Caco-2 (cell line): ENCODE results near the gene PPP1R7. TPM values are rescaled to one million over a fixed set of nuclear protein-coding genes. Genes with fewer than 3 reads are reported as not detected.

ENCODE experiments used
- BruUV-seq: library from RNA; stranded (reverse); fragments of 400-500 nt; replicated peaks from 2 replicates; lab custom pipeline; 2021; lab: Mats Ljungman, UMichigan
- CTCF ChIA-PET: fragments of 300-600 bp; sonication (Branson Sonifier 250); formaldehyde crosslinking; loops from one replicate; lab custom pipeline; 2022; ENCODE audit warnings: antibody characterized with exemption; lab: Charles Lee
- POLR2A ChIA-PET: fragments of 300-600 bp; sonication (Branson Sonifier 250); formaldehyde crosslinking; loops from one replicate; lab custom pipeline; 2022; ENCODE audit warnings: antibody characterized with exemption; lab: Charles Lee
- DNase-seq, 2 experiments: peaks; one replicate each; pipeline versions ENCODE4 v3.0.0 to v3.0.0-alpha.2; 2020 to 2022
- H3K27me3 ChIP-seq: replicated peaks from 2 replicates; pipeline ENCODE4 v1.6.0; 2011; ENCODE audit warnings: low read length; ENCODE audit not compliant: control insufficient read depth, insufficient read depth
- H3K36me3 ChIP-seq: 2 replicates; pipeline ENCODE4 v1.5.1; 2011; ENCODE audit warnings: low read length; ENCODE audit not compliant: control insufficient read depth, insufficient read depth
- H3K4me1 ChIP-seq: fragments of 250-450 bp; sonication (Bioruptor Pico); 2 replicates; pipeline ENCODE4 v1.5.1; 2020; ENCODE audit warnings: mild to moderate bottlenecking
- H3K4me3 ChIP-seq: 2 replicates; pipeline ENCODE4 v1.5.1; 2011; ENCODE audit warnings: low read depth, mild to moderate bottlenecking, control low read depth, low read length
- H3K9me3 ChIP-seq: fragments of 250-450 bp; sonication (Bioruptor Pico); 2 replicates; pipeline ENCODE4 v1.5.1; 2020; ENCODE audit warnings: mild to moderate bottlenecking, moderate library complexity
- H3K27ac Mint-ChIP-seq: one replicate; pipeline ENCODE4 v1.8.0; 2022; ENCODE audit warnings: mixed read lengths; ENCODE audit not compliant: unreplicated experiment
- H3K27me3 Mint-ChIP-seq: one replicate; pipeline ENCODE4 v1.8.0; 2022; ENCODE audit warnings: mixed read lengths; ENCODE audit not compliant: insufficient read depth, unreplicated experiment
- H3K36me3 Mint-ChIP-seq: one replicate; pipeline ENCODE4 v1.8.0; 2022; ENCODE audit warnings: mild to moderate bottlenecking, mixed read lengths; ENCODE audit not compliant: insufficient read depth, unreplicated experiment
- H3K4me1 Mint-ChIP-seq: one replicate; pipeline ENCODE4 v1.8.0; 2022; ENCODE audit warnings: low read depth, mixed read lengths; ENCODE audit not compliant: unreplicated experiment
- H3K4me3 Mint-ChIP-seq: one replicate; pipeline ENCODE4 v1.8.0; 2022; ENCODE audit warnings: mild to moderate bottlenecking, moderate library complexity, mixed read lengths; ENCODE audit not compliant: unreplicated experiment
- H3K9me3 Mint-ChIP-seq: one replicate; pipeline ENCODE4 v1.8.0; 2022; ENCODE audit warnings: mixed read lengths; ENCODE audit not compliant: unreplicated experiment
- intact Hi-C: fragments of 100-400 bp; cut with micrococcal nuclease; formaldehyde crosslinking; loops from one replicate; pipeline ENCODE4 v1.10.0; 2022; ENCODE audit not compliant: unreplicated experiment
- total RNA-seq: library from RNA; stranded (reverse); gene quantifications from 2 replicates; pipeline ENCODE4 v1.2.3, GENCODE V29; 2022
- TF ChIP-seq, protein P1 (sequence below), 2 experiments: fragments of 200-600 bp in 1 of 2; IDR thresholded peaks; 1 replicate in 1 of 2; 2 replicates in 1 of 2; pipeline versions ENCODE4 v1.5.1 to v1.8.0; 2011 to 2022; ENCODE audit warnings: antibody characterized with exemption in 1 of 2, control low read depth in 1 of 2, inconsistent platforms in 1 of 2, low read depth in 1 of 2, low read length in 1 of 2, mild to moderate bottlenecking in 1 of 2, moderate library complexity in 1 of 2; ENCODE audit not compliant: insufficient read depth in 1 of 2, severe bottlenecking in 1 of 2, unreplicated experiment in 1 of 2

The PPP1R7 gene
- total RNA-seq, 1 experiment from 2014 or later = 32.5 TPM

DNA sequence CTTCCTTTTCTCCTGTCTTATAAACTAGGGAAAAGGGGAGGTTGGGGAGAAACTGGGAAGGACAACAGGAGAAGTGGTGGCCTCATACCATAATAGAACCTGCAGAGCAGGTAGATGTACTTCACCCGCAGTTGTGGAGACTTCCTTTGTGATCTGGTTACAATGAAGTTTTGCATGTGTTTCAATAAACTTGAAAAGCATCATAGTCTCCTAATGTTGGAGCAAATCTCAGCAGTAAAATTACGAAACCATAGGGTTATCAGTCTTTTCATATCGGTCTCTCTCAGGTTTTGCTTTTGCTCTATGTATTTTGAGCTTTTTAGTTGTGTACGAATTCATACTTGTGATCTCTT lies 68.7 kb downstream of the PPP1R7 start:
- H3K36me3 Mint-ChIP-seq = peaks cover 18% of the 10 kb centered on the region

DNA sequence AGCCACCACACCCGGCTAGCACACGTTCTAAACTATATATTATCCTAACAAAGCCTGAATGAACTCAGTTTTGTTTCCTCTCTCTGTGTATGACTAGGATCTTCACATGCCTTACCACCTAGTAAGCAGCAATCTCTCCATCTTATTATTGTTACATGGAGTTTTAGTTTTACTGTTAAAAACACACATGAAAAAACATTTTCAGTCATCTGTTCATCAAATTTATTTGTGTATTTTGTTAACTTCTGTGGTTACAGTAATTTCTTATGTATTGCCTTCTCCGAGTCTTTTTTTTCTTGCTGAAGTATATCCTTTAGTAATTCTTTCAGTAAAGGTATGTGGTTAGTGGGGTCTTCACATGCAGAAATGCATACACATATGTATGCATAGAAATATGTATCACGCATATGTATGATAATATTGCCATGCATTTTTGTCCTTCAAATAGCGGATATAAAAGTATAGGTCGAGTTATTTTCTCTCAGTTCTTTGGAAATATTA lies 69.6 kb downstream of the PPP1R7 start:
- ChIA-PET CTCF (no interaction called here), POLR2A (no interaction called here)
- intact Hi-C loops = loop anchor here (5.0 kb wide), 1 partner anchor 73 kb away; the partner anchor contains the start of gene PASK
- TF ChIP-seq, protein P1, sequence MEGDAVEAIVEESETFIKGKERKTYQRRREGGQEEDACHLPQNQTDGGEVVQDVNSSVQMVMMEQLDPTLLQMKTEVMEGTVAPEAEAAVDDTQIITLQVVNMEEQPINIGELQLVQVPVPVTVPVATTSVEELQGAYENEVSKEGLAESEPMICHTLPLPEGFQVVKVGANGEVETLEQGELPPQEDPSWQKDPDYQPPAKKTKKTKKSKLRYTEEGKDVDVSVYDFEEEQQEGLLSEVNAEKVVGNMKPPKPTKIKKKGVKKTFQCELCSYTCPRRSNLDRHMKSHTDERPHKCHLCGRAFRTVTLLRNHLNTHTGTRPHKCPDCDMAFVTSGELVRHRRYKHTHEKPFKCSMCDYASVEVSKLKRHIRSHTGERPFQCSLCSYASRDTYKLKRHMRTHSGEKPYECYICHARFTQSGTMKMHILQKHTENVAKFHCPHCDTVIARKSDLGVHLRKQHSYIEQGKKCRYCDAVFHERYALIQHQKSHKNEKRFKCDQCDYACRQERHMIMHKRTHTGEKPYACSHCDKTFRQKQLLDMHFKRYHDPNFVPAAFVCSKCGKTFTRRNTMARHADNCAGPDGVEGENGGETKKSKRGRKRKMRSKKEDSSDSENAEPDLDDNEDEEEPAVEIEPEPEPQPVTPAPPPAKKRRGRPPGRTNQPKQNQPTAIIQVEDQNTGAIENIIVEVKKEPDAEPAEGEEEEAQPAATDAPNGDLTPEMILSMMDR (IDR thresholded peaks at IDR 0.05; ENCODE audit: insufficient read depth in 1 of 2, low read depth in 1 of 2, low read length in 1 of 2, severe bottlenecking in 1 of 2, unreplicated experiment in 1 of 2) = no peak
- H3K27me3 Mint-ChIP-seq = no peaks in the 10 kb centered on the region
- no peak for DNase-seq
- H3K36me3 ChIP-seq = no peaks in the 10 kb centered on the region
- no TSS peak for BruUV-seq
- H3K4me1 ChIP-seq = no peaks in the 10 kb centered on the region
- H3K27me3 ChIP-seq = no peaks in the 10 kb centered on the region
- H3K4me1 Mint-ChIP-seq = peaks cover 10% of the 10 kb centered on the region
- no peaks in the 10 kb centered on the region for H3K9me3 Mint-ChIP-seq
- peak overlapping the region; percentile 77 for H3K4me3 Mint-ChIP-seq
- H3K36me3 Mint-ChIP-seq = peaks cover 27% of the 10 kb centered on the region
- no peak overlapping the region for H3K27ac Mint-ChIP-seq
- H3K9me3 ChIP-seq = no peaks in the 10 kb centered on the region
- peak overlapping the region; percentile 9 for H3K4me3 ChIP-seq

More for the DNA sequence above, 68.7 kb downstream of the PPP1R7 start:
- no peaks in the 10 kb centered on the region for H3K36me3 ChIP-seq
- intact Hi-C loops = loop anchor here (5.0 kb wide), 1 partner anchor 72 kb away; the partner anchor contains the start of gene PASK
- no peaks in the 10 kb centered on the region for H3K27me3 ChIP-seq
- H3K9me3 ChIP-seq = no peaks in the 10 kb centered on the region
- ChIA-PET CTCF (interaction anchor here (0.6 to 0.7 kb wide), 3 partner anchors 12 to 378 kb away, joined by 3 read pairs; no protein-coding TSS in a partner anchor), POLR2A (no interaction called here)
- H3K4me3 ChIP-seq = peak overlapping the region; percentile 57
- TF ChIP-seq, protein P1 (IDR thresholded peaks at IDR 0.05; ENCODE audit: insufficient read depth in 1 of 2, low read depth in 1 of 2, low read length in 1 of 2, severe bottlenecking in 1 of 2, unreplicated experiment in 1 of 2) = no peak
- no peak for DNase-seq
- H3K4me3 Mint-ChIP-seq = peak overlapping the region; percentile 77
- H3K9me3 Mint-ChIP-seq = no peaks in the 10 kb centered on the region
- H3K27me3 Mint-ChIP-seq = no peaks in the 10 kb centered on the region
- no TSS peak for BruUV-seq
- H3K4me1 ChIP-seq = no peaks in the 10 kb centered on the region
- H3K27ac Mint-ChIP-seq = no peak overlapping the region
- H3K4me1 Mint-ChIP-seq = peaks cover 10% of the 10 kb centered on the region

DNA sequence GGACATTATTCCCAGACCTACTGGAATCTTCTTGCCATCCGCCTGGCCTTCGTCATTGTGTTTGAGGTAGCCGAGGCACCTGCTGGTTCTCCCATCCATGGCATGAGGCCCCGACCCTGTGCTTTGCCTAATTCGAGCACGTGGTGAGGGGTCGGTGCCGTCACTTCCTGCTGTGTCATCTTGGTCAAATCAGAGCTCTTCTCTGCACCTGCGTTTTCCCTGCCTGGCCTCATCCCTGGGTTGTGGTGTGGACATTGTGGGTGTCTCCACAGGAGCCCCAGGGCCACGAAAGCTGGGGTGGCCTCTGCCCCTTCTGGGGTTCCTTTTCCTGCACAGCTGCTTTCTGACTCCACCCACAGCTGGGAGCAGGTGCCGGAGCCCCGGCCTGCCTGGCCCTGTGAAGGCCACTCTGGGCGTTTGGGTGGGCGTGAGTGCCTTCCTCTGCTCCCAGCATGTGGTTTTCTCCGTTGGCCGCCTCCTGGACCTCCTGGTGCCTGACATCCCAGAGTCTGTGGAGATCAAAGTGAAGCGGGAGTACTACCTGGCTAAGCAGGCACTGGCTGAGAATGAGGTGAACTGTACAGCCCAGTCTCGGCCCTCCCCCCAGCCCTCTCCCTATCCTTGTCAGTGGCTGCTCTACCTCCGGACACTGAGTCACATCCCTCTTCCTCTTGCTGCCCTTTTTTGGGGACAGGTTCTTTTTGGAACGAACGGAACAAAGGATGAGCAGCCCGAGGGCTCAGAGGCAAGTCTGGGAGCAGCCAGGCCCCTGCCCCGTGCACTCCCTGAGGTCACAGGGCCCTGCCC lies 73.1 kb downstream of the PPP1R7 start:
- Mint-ChIP-seq H3K4me1 (peaks cover 10% of the 10 kb centered on the region), H3K27ac (no peak overlapping the region), H3K27me3 (no peaks in the 10 kb centered on the region), H3K4me3 (no peak overlapping the region), H3K9me3 (no peaks in the 10 kb centered on the region), H3K36me3 (peaks cover 59% of the 10 kb centered on the region)
- no peak overlapping the region for H3K4me3 ChIP-seq
- TF ChIP-seq, protein P1 (IDR thresholded peaks at IDR 0.05; ENCODE audit: insufficient read depth in 1 of 2, low read depth in 1 of 2, low read length in 1 of 2, severe bottlenecking in 1 of 2, unreplicated experiment in 1 of 2) = no peak
- no peaks in the 10 kb centered on the region for H3K9me3 ChIP-seq
- no peaks in the 10 kb centered on the region for H3K4me1 ChIP-seq
- BruUV-seq = no TSS peak
- intact Hi-C loops = no loop called here
- CTCF ChIA-PET = no interaction called here
- H3K36me3 ChIP-seq = no peaks in the 10 kb centered on the region
- DNase-seq = no peak
- POLR2A ChIA-PET = no interaction called here
- H3K27me3 ChIP-seq = no peaks in the 10 kb centered on the region
